Measurements from ENCODE around the gene GPR148. TPM values are rescaled to one million over a fixed set of nuclear protein-coding genes. Genes with fewer than 3 reads are reported as not detected.

Gene GPR148
- total RNA-seq, 4 donors from 2014 or later, result not detected

GRCh38 chr2:130756053-130756873 lies 27.4 kb downstream of the GPR148 start:
- no peak for TF ChIP-seq CTCF (IDR thresholded peaks at IDR 0.05)
- no peak for TF ChIP-seq POLR2A (IDR thresholded peaks at IDR 0.05)
- no peak overlapping the region for H3K27ac ChIP-seq

GRCh38 chr2:130756874-130757668 lies 28.2 kb downstream of the GPR148 start:
- Histone ChIP-seq H3K36me3 (no peaks in the 10 kb centered on the region), H3K4me3 (no peak overlapping the region), H3K9me3 (no peaks in the 10 kb centered on the region), H3K27ac (no peak overlapping the region), H3K4me1 (no peaks in the 10 kb centered on the region), H3K27me3 (peaks cover 0 to 16% of the 10 kb centered on the region in 2 donors)
- no peak for DNase-seq
- TF ChIP-seq POLR2A (IDR thresholded peaks at IDR 0.05) (no peak), CTCF (IDR thresholded peaks at IDR 0.05) (no peak)

More at GRCh38 chr2:130756053-130756873, 27.4 kb downstream of the GPR148 start:
- no peak for DNase-seq
- no peaks in the 10 kb centered on the region for H3K4me1 ChIP-seq
- no peaks in the 10 kb centered on the region for H3K36me3 ChIP-seq
- H3K27me3 ChIP-seq, result peaks cover 0 to 16% of the 10 kb centered on the region in 2 donors
- peak overlapping the region in 3 of 4 donors; percentile 12 to 34 (median 23) for H3K4me3 ChIP-seq
- H3K9me3 ChIP-seq, result no peaks in the 10 kb centered on the region

GRCh38 chr2:130759906-130760753 lies 31.3 kb downstream of the GPR148 start:
- Histone ChIP-seq H3K27me3 (peaks cover 0 to 11% of the 10 kb centered on the region in 2 donors), H3K4me1 (no peaks in the 10 kb centered on the region), H3K4me3 (no peak overlapping the region), H3K9me3 (no peaks in the 10 kb centered on the region), H3K36me3 (no peaks in the 10 kb centered on the region), H3K27ac (no peak overlapping the region)
- no peak for DNase-seq
- no peak for TF ChIP-seq POLR2A (IDR thresholded peaks at IDR 0.05)
- no peak for TF ChIP-seq CTCF (IDR thresholded peaks at IDR 0.05)

GRCh38 chr2:130760754-130761751 lies 32.2 kb downstream of the GPR148 start:
- no peak for DNase-seq
- no peaks in the 10 kb centered on the region for H3K4me1 ChIP-seq
- TF ChIP-seq POLR2A (IDR thresholded peaks at IDR 0.05), result no peak
- no peak for TF ChIP-seq CTCF (IDR thresholded peaks at IDR 0.05)
- H3K9me3 ChIP-seq, result no peaks in the 10 kb centered on the region
- peaks cover 0 to 5% of the 10 kb centered on the region in 2 donors for H3K27me3 ChIP-seq
- no peak overlapping the region for H3K4me3 ChIP-seq
- no peaks in the 10 kb centered on the region for H3K36me3 ChIP-seq
- H3K27ac ChIP-seq, result no peak overlapping the region
